ENCODE results near the gene OR52N5.

GRCh38 chr11:5818245-5818886 lies 35.2 kb upstream of the OR52N5 start:
- no peak for TF ChIP-seq CTCF (optimal IDR thresholded peaks at IDR 0.05 in 1 of 3, IDR thresholded peaks at IDR 0.05 in 1 of 3, conservative IDR thresholded peaks at IDR 0.05 in 1 of 3; ENCODE audit: extremely low read depth in 1 of 3, insufficient read depth in 2 of 3, low read length in 3 of 3)
- TF ChIP-seq EZH2 (IDR thresholded peaks at IDR 0.05; ENCODE audit: low read length): no peak

Data from keratinocyte (primary cell).